Measurements from ENCODE around the gene TCF23. TPM values are rescaled to one million over a fixed set of nuclear protein-coding genes. Genes with fewer than 3 reads are reported as not detected.
A peak's percentile ranks its signal among the peaks of the same experiment; 100 is the strongest.

The TCF23 gene
- total and polyA plus RNA-seq, 12 donors: under 0.01 to 0.35 (median 0.08) TPM; not detected in 3

DNA sequence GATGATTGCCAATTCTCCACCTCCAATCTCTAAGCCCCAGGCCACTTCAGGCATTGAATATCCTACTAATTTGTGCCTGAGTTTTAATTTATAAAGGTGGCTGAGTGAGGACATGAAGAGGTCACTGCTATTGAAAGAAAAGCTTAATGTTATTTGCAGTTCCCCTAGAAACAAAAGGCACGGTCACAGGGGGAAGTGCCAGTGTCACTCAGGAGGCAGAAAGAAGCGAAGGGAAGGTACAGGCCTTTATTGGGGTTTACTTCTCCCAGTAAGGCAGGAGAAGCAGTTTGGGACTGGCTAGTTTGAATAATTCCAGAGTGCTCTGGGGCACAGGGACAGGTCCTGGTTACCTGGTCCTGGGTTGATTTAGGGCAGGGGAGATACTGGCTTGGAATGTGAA, 26.9 kb upstream of the TCF23 start:
- no peak for TF ChIP-seq POLR2A (IDR thresholded peaks at IDR 0.05)
- TF ChIP-seq CTCF (IDR thresholded peaks at IDR 0.05): no peak
- Histone ChIP-seq H3K27ac (no peak overlapping the region), H3K9me3 (replicated peaks in 1 of 3) (no peaks in the 10 kb centered on the region), H3K4me1 (replicated peaks in 1 of 2) (peaks cover 0 to 11% of the 10 kb centered on the region in 2 donors), H3K4me3 (no peak overlapping the region), H3K27me3 (peaks cover 9% of the 10 kb centered on the region), H3K36me3 (replicated peaks in 1 of 2) (no peaks in the 10 kb centered on the region)
- no peak for DNase-seq
- intact Hi-C loops (cut with DNase I): no loop called here
- WGBS, 4 donors: 72 to 85% (median 81%) methylated on average over 2 of the region's 2 CpGs

DNA sequence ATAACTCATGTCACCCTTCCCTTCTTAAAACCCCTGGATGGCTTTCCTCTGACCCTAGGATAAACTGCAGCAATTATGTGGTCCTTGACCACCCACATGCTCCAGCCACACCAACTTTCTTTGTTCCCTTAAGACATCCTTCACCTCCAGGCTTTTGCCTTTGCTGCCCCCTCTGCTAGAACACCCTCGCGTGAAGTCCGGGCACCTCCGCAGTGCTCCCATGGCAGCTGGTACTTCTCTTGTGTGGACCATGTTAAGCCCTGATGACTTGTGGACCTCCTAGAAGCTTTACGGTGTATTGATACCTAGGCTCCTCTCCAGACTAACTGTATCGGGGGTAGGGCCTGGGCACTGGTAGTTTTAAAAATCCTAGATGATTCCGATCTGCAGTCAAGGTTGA, 26.0 kb upstream of the TCF23 start:
- Histone ChIP-seq H3K36me3 (replicated peaks in 1 of 2) (no peaks in the 10 kb centered on the region), H3K4me3 (no peak overlapping the region), H3K27ac (no peak overlapping the region), H3K9me3 (replicated peaks in 1 of 3) (no peaks in the 10 kb centered on the region), H3K27me3 (peaks cover 9% of the 10 kb centered on the region), H3K4me1 (replicated peaks in 1 of 2) (peaks cover 0 to 11% of the 10 kb centered on the region in 2 donors)
- DNase-seq: no peak
- intact Hi-C loops (cut with DNase I): no loop called here
- TF ChIP-seq CTCF (IDR thresholded peaks at IDR 0.05) (no peak), POLR2A (IDR thresholded peaks at IDR 0.05) (no peak)
- WGBS, 4 donors: 86 to 89% (median 88%) methylated on average over 7 of the region's 7 CpGs

- H3K27ac ChIP-seq: peak within 1 kb of the TSS in 2 of 5 donors; percentile 26 to 27
Observed at GRCh38 chr2:27123302-27124150, 25.3 kb upstream of the TCF23 start, which contains the start of gene ABHD1. ABHD1 (plus strand) TSS chr2:27123815; CDS start chr2:27123949, 134 bp downstream.

More at GRCh38 chr2:27123302-27124150, 25.3 kb upstream of the TCF23 start, which contains the start of gene ABHD1:
- WGBS, 4 donors: 3 to 9% (median 5%) methylated on average over 11 to 47 of the region's 47 CpGs
- no peak for TF ChIP-seq CTCF (IDR thresholded peaks at IDR 0.05)
- peak in 1 of 2 donors; percentile 31 for TF ChIP-seq POLR2A (IDR thresholded peaks at IDR 0.05)
- Histone ChIP-seq H3K4me1 (replicated peaks in 1 of 2) (peaks cover 0 to 7% of the 10 kb centered on the region in 2 donors), H3K4me3 (peak within 1 kb of the TSS in 2 of 4 donors; percentile 24 to 58), H3K27me3 (peaks cover 2% of the 10 kb centered on the region), H3K36me3 (replicated peaks in 1 of 2) (no peaks in the 10 kb centered on the region), H3K9me3 (replicated peaks in 1 of 3) (no peaks in the 10 kb centered on the region)
- intact Hi-C loops (cut with DNase I): no loop called here
- DNase-seq: peak; percentile 61 to 73 (median 65)

Data from adrenal gland (tissue), 12 donors.